NB4 (cell line): ENCODE measurements around the gene C5AR1.

ENCODE experiments used
- CTCF ChIP-seq: IDR thresholded peaks from one replicate; pipeline ENCODE4 v1.5.1; 2012; ENCODE audit warnings: low read depth, low read length
- MAX ChIP-seq: IDR thresholded peaks from 2 replicates; pipeline ENCODE4 v1.6.1; 2011; ENCODE audit warnings: low read depth, low read length
- MYC ChIP-seq: IDR thresholded peaks from 2 replicates; pipeline ENCODE4 v1.6.1; 2011; ENCODE audit warnings: low read depth, low read length
- POLR2A ChIP-seq: IDR thresholded peaks from 2 replicates; pipeline ENCODE4 v1.6.1; 2011; ENCODE audit warnings: mild to moderate bottlenecking; ENCODE audit not compliant: insufficient read length; ENCODE audit errors: extremely low read depth

- TF ChIP-seq CTCF (no peak), MAX (no peak), POLR2A (no peak), MYC (no peak)
Measured at GRCh38 chr19:47340477-47341208, 31.0 kb downstream of the C5AR1 start.
